ENCODE data around the gene FCRL3.

Gene FCRL3

DNA sequence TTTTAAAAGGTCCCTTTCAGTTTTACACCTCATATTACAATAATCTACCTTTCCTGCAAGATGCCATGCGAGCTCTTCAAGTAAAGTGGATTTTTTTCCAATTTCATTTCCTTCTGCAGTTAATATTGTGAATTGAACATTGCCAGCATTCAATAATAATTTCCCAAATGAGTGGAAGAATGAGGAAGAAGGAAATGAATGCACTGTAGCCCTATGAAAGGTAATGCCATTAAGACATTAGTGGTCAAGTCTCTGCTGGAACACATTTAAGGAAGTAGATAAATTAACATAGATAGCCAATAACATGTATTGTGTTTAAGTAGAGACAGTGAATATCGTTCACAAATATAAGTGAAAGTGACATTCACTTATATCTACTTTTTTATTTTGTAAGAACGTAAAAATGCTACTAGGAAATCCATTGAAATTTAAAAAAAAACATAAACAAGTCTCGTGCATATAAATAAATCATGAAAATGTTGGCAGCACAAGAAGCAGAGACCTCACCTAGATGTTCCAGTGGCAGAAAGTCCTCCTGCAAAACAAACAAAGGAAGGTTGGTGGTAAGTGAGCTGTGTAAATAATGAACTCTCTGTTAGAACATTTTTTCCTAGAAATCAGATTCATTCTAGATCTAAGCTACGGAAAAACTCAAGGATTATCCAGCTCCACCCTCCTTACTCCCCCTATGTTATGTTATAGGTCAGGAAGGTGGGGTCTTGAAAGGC, 17.7 kb downstream of the FCRL3 start:
- peak; percentile 61 for DNase-seq (ENCODE audit: low spot score)

- peak; percentile 74 for DNase-seq (ENCODE audit: low spot score)
Observed at GRCh38 chr1:157678721-157679120, 21.8 kb downstream of the FCRL3 start.

DNA sequence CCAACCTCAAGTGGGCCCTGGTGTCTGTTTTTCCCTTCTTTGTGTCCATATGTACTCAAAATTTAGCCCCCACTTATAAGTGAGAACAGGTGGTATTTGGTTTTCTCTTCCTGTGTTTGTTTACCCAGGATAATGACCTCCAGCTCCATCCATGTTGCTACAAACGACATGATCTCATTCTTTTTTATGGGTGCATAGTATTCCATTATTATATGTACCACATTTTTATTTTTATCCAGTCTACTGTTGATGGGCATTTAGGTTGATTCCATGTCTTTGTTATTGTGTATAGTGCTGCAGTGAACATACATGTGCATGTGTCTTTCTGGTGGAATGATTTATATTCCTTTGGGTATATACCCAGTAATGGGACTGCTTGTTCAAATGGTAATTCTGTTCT, 27.6 kb downstream of the FCRL3 start:
- DNase-seq (ENCODE audit: low spot score), result no peak

GRCh38 chr1:157671895-157672294, 28.7 kb downstream of the FCRL3 start:
- no peak for DNase-seq (ENCODE audit: low spot score)

DNA sequence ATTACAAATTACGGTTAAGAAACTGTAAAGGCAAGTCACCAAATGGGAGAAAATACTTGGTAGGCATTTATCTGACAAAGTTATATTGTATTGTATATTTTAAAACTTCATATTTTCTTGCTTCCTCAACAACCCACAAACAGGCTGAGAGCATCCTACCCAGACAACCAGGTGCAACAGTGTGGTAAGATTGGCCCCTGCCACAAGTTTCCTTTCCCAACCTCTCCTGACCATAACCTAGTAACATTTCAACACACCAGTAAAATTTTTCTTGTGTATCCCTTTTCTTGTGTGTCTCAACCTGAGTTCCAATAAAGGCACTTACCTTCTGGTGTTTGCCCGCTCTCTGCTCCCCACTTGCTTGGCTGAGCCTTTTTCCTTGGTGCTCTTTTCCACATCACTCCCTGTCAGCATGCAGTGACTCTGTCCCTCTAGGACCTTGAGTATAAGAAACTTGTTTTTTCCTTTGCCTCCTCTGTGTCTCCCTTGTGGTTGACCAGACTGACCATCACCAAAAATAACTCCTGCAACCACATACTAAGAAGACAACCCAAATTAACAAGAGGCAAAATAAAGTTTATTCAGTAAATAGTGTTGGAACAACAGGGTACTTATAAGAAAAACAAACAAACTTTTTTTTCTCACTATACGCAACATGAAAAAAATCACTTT, 40.9 kb downstream of the FCRL3 start:
- DNase-seq (ENCODE audit: low spot score), result no peak

GRCh38 chr1:157658571-157658970, 42.0 kb downstream of the FCRL3 start:
- no peak for DNase-seq (ENCODE audit: low spot score)

- no peak for DNase-seq (ENCODE audit: low spot score)
Observed at GRCh38 chr1:157653494-157653873, 47.1 kb downstream of the FCRL3 start.

DNA sequence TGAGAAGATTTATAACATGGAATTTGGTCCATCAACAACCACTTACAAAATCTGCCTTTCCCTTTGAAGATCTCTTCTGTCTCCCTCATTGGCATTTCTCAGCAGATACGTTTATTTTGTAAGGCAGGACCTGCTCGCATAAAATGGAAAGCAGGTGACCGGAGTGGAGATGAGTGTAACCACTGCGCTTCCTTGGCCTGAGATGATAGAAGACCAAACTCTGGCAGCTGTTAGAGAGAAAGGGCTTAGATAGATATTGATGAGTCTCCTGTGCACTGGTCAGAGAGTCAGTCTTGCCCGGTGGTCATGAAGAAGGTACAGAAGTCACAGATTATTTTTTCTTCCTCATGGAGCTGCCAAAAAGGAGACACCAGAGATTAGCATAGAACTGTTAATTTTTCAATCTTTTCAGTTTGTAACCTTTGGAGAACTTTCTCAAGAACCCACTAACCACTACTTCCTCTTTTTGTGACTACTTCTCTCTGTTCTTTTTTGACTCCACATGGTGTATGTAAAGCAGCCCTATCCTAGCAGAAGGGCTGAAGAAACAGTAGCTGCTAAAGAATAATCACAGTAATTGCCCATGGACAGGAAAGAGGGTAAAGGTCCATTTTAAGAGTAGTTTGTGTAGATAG, 47.6 kb downstream of the FCRL3 start:
- DNase-seq (ENCODE audit: low spot score), result no peak

DNA sequence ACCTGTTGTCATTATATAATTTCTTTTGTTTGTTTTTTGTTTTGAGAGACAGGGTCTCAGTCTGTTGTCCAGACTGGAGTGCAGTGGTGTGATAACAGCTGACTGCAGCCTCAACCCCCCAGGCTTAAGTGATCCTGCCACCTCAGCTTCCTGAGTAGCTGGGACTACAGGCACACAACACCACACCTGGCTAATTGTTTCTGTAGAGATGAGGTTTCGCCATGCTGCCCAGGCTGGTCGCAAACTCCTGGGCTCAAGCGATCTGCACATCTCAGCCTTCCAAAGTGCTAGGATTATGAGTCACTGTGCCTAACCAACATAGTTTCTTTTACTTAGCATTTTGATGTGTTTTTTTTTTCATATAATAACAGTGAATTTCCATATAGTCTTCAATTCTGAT, 52.3 kb downstream of the FCRL3 start:
- DNase-seq (ENCODE audit: low spot score), result no peak

GRCh38 chr1:157646144-157646543, 54.4 kb downstream of the FCRL3 start:
- DNase-seq (ENCODE audit: low spot score), result no peak

- no peak for DNase-seq (ENCODE audit: low spot score)
Observed at GRCh38 chr1:157641177-157641576, 59.4 kb downstream of the FCRL3 start.

GRCh38 chr1:157639800-157640199, 60.8 kb downstream of the FCRL3 start:
- DNase-seq (ENCODE audit: low spot score), result no peak

DNA sequence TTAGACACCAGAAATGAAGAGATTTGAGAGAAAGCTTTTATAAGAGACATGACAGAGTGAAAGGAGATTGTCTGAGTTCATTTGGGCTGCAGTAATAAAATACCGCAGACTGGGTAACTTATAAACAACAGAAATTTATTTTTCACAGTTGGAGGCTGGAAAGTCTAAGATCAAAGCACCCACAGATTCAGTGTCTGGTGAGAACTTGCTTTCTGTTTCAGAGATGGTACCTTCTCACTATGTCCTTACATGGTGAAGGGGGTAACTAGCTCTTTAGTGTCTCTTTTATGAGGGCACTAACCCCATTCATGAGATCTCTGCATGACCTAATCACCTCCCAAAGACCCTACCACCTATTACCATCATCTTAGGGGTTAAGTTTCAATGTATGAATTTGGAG, 71.8 kb downstream of the FCRL3 start:
- DNase-seq (ENCODE audit: low spot score), result no peak

Data from kidney tubule cell (primary cell).